IMR-90 (cell line): ENCODE data around the gene PSAPL1. TPM values are rescaled to one million over a fixed set of nuclear protein-coding genes. Genes with fewer than 3 reads are reported as not detected.

ENCODE experiments used
- ATAC-seq: fragments of 200-7000 bp; cut with Tn5 transposase; 2 replicates; pipeline ENCODE4 v1.9.1; 2020; ENCODE audit warnings: low read depth, mild to moderate bottlenecking, moderate library complexity
- BruUV-seq: library from RNA; stranded (reverse); fragments of 400-500 nt; replicated peaks from 2 replicates; lab custom pipeline; 2021; lab: Mats Ljungman, UMichigan
- CTCF ChIA-PET: fragments of 300-600 bp; formaldehyde crosslinking; extraction: SDS; loops from one replicate; lab custom pipeline; 2021; ENCODE audit warnings: antibody characterized with exemption; lab: Yijun Ruan, JAX
- POLR2A ChIA-PET: fragments of 300-600 bp; sonication (Branson Sonifier 250); formaldehyde crosslinking; loops from one replicate; lab custom pipeline; 2022; ENCODE audit warnings: antibody characterized with exemption; ENCODE audit not compliant: unreplicated experiment; lab: Charles Lee
- DNase-seq: peaks from one replicate; pipeline ENCODE4 v3.0.0; 2013
- H2AFZ ChIP-seq: replicated peaks from 2 replicates; pipeline ENCODE3; 2013; ENCODE audit warnings: low read length, mild to moderate bottlenecking; ENCODE audit not compliant: poor library complexity
- H2AK5ac ChIP-seq: 2 replicates; pipeline ENCODE4 v1.6.1; 2013; ENCODE audit warnings: low read depth, low read length, inconsistent platforms
- H2AK9ac ChIP-seq: replicated peaks from 2 replicates; pipeline ENCODE3; 2013; ENCODE audit warnings: mild to moderate bottlenecking, low read depth, low read length, moderate library complexity; ENCODE audit not compliant: poor library complexity
- H2BK120ac ChIP-seq: 2 replicates; pipeline ENCODE4 v1.6.1; 2013; ENCODE audit warnings: low read depth, low read length, inconsistent platforms
- H2BK15ac ChIP-seq: 3 replicates; pipeline ENCODE4 v1.6.1; 2013; ENCODE audit warnings: low read depth, low read length, inconsistent platforms
- H2BK20ac ChIP-seq: 2 replicates; pipeline ENCODE4 v1.6.1; 2013; ENCODE audit warnings: low read depth, mild to moderate bottlenecking, inconsistent platforms, low read length, moderate library complexity
- H2BK5ac ChIP-seq: 2 replicates; pipeline ENCODE4 v1.6.1; 2013; ENCODE audit warnings: mild to moderate bottlenecking, low read depth, low read length, inconsistent platforms; ENCODE audit not compliant: poor library complexity, severe bottlenecking
- H3K14ac ChIP-seq: replicated peaks from 2 replicates; pipeline ENCODE4 v1.6.1; 2013; ENCODE audit warnings: low read depth, low read length, inconsistent platforms
- H3K18ac ChIP-seq: 2 replicates; pipeline ENCODE4 v1.6.1; 2013; ENCODE audit warnings: low read depth, low read length, control low read depth
- H3K23ac ChIP-seq: 2 replicates; pipeline ENCODE4 v1.6.1; 2013; ENCODE audit warnings: low read depth, low read length, inconsistent platforms
- H3K27ac ChIP-seq: 2 replicates; pipeline ENCODE4 v1.5.1; 2013; ENCODE audit warnings: mild to moderate bottlenecking, control low read depth, low read length; ENCODE audit not compliant: insufficient read depth
- H3K27me3 ChIP-seq: 2 replicates; pipeline ENCODE4 v1.6.1; 2013; ENCODE audit warnings: low read length; ENCODE audit not compliant: control insufficient read depth, insufficient read depth
- H3K36me3 ChIP-seq: 2 replicates; pipeline ENCODE4 v1.6.1; 2013; ENCODE audit warnings: low read length, mixed read lengths; ENCODE audit not compliant: control insufficient read depth, insufficient read depth
- H3K4ac ChIP-seq: 2 replicates; pipeline ENCODE4 v1.6.1; 2013; ENCODE audit warnings: low read depth, low read length, inconsistent platforms
- H3K4me1 ChIP-seq: 2 replicates; pipeline ENCODE4 v1.6.1; 2013; ENCODE audit warnings: low read length, mixed read lengths; ENCODE audit not compliant: control insufficient read depth, insufficient read depth
- H3K4me2 ChIP-seq: 2 replicates; pipeline ENCODE4 v1.6.1; 2013; ENCODE audit warnings: low read depth, mild to moderate bottlenecking, control low read depth, low read length, moderate library complexity
- H3K4me3 ChIP-seq: 2 replicates; pipeline ENCODE4 v1.5.1; 2013; ENCODE audit warnings: low read depth, mild to moderate bottlenecking, control low read depth, low read length, moderate library complexity; ENCODE audit not compliant: insufficient read depth
- H3K56ac ChIP-seq: 2 replicates; pipeline ENCODE4 v1.6.1; 2013; ENCODE audit warnings: low read length, inconsistent platforms; ENCODE audit not compliant: insufficient read depth; ENCODE audit errors: extremely low read depth
- H3K79me1 ChIP-seq, 2 experiments: 2 replicates each; pipeline ENCODE4 v1.6.1; 2013; ENCODE audit warnings: low read length in 2 of 2, inconsistent platforms in 1 of 2, low read depth in 1 of 2
- H3K9ac ChIP-seq: 2 replicates; pipeline ENCODE4 v1.6.1; 2013; ENCODE audit warnings: low read depth, low read length, control low read depth
- H3K9me1 ChIP-seq: 2 replicates; pipeline ENCODE4 v1.6.1; 2013; ENCODE audit warnings: low read length, inconsistent platforms; ENCODE audit not compliant: insufficient read depth
- H3K9me3 ChIP-seq: 2 replicates; pipeline ENCODE4 v1.6.1; 2013; ENCODE audit warnings: low read length; ENCODE audit not compliant: control insufficient read depth, insufficient read depth
- H4K20me1 ChIP-seq: 2 replicates; pipeline ENCODE4 v1.6.1; 2013; ENCODE audit warnings: low read length, inconsistent platforms; ENCODE audit not compliant: insufficient read depth
- H4K5ac ChIP-seq: 2 replicates; pipeline ENCODE4 v1.6.1; 2013; ENCODE audit warnings: mild to moderate bottlenecking, low read depth, low read length, control low read depth
- H4K8ac ChIP-seq, 2 experiments: 2 replicates each; pipeline ENCODE4 v1.6.1; 2013; ENCODE audit warnings: low read depth in 2 of 2, low read length in 2 of 2, control low read depth in 1 of 2, inconsistent platforms in 1 of 2
- H4K91ac ChIP-seq: 2 replicates; pipeline ENCODE4 v1.6.1; 2013; ENCODE audit warnings: low read depth, low read length, inconsistent platforms; ENCODE audit not compliant: insufficient read depth
- BHLHE40 ChIP-seq: fragments of 150-350 bp; IDR thresholded peaks from 2 replicates; pipeline ENCODE4 v1.6.1; 2016; ENCODE audit warnings: mild to moderate bottlenecking, low read depth, low read length
- CEBPB ChIP-seq: IDR thresholded peaks from 2 replicates; pipeline ENCODE4 v1.6.1; 2012; ENCODE audit warnings: low read depth, low read length, improper control_type of control experiment
- FOS ChIP-seq: fragments of 150-350 bp; IDR thresholded peaks from 2 replicates; pipeline ENCODE4 v1.6.1; 2016; ENCODE audit warnings: low read depth, low read length
- MAFK ChIP-seq: IDR thresholded peaks from 2 replicates; pipeline ENCODE4 v1.6.1; 2012; ENCODE audit warnings: low read depth, low read length, improper control_type of control experiment
- MAZ ChIP-seq: IDR thresholded peaks from 2 replicates; pipeline ENCODE4 v1.6.1; 2012; ENCODE audit warnings: low read depth, mild to moderate bottlenecking, low read length, improper control_type of control experiment, moderate library complexity, borderline replicate concordance
- MXI1 ChIP-seq: IDR thresholded peaks from 2 replicates; pipeline ENCODE4 v1.6.1; 2012; ENCODE audit warnings: low read depth, mild to moderate bottlenecking, low read length, moderate library complexity, borderline replicate concordance
- NFE2L2 ChIP-seq: fragments of 150-350 bp; IDR thresholded peaks from 2 replicates; pipeline ENCODE4 v1.6.1; 2016; ENCODE audit warnings: low read depth, mild to moderate bottlenecking, low read length
- POLR2A ChIP-seq: IDR thresholded peaks from 2 replicates; pipeline ENCODE4 v1.6.1; 2012; ENCODE audit warnings: mild to moderate bottlenecking, low read depth, low read length
- RAD21 ChIP-seq: IDR thresholded peaks from 2 replicates; pipeline ENCODE4 v1.6.1; 2012; ENCODE audit warnings: low read length, improper control_type of control experiment
- RCOR1 ChIP-seq: IDR thresholded peaks from 2 replicates; pipeline ENCODE4 v1.6.1; 2012; ENCODE audit warnings: mild to moderate bottlenecking, low read length, improper control_type of control experiment; ENCODE audit not compliant: insufficient replicate concordance
- RFX5 ChIP-seq: IDR thresholded peaks from 2 replicates; pipeline ENCODE4 v1.8.0; 2012; ENCODE audit warnings: low read depth, mild to moderate bottlenecking, low read length, moderate library complexity
- SMC3 ChIP-seq: fragments of 150-350 bp; IDR thresholded peaks from 2 replicates; pipeline ENCODE4 v1.6.1; 2016; ENCODE audit warnings: low read depth, mild to moderate bottlenecking, antibody characterized with exemption, low read length, moderate library complexity
- WGBS, 2 experiments: methylation state at CpG; one replicate each; pipeline versions ENCODE4 v1.1.5 to v1.1.7; 2013; ENCODE audit warnings: missing lambda C conversion rate in 2 of 2; ENCODE audit not compliant: insufficient read length in 1 of 2; ENCODE audit errors: extremely low coverage in 2 of 2; 5-methylcytosine and 5-hydroxymethylcytosine counted together
- dilution Hi-C: fragments of 300-500 bp; cut with HindIII; formaldehyde crosslinking; loops from one replicate; pipeline ENCODE4 v1.14.3; 2018; ENCODE audit warnings: low sequenced_read_pairs; ENCODE audit not compliant: unreplicated experiment
- in situ Hi-C: fragments of 300-500 bp; cut with MboI; formaldehyde crosslinking; loops from 3 replicates; pipeline ENCODE4 v1.14.3; 2019; ENCODE audit warnings: low sequenced_read_pairs, inconsistent platforms, mixed read lengths
- intact Hi-C: fragments of 100-400 bp; cut with micrococcal nuclease; formaldehyde crosslinking; loops from 2 replicates; pipeline ENCODE4 v1.10.0; 2022
- polyA plus RNA-seq, 3 experiments: library from polyadenylated mRNA; depleted of rRNA; stranded (reverse); fragments of >200 nt; gene quantifications; 2 replicates each; pipeline ENCODE4 v1.2.3, GENCODE V29; 2012; ENCODE audit warnings: low replicate concordance in 1 of 3
- total RNA-seq: library from RNA; depleted of rRNA; stranded (reverse); fragments of >200 nt; gene quantifications from 2 replicates; pipeline ENCODE4 v1.2.3, GENCODE V29; 2012
- TF ChIP-seq, protein P1 (sequence below): fragments of 150-350 bp; IDR thresholded peaks from 2 replicates; pipeline ENCODE4 v1.6.1; 2017; ENCODE audit warnings: mild to moderate bottlenecking, antibody characterized with exemption, low read length, low read depth
- TF ChIP-seq, protein P2 (sequence below): fragments of 150-350 bp; IDR thresholded peaks from 2 replicates; pipeline ENCODE4 v1.6.1; 2016; ENCODE audit warnings: low read depth, mild to moderate bottlenecking, low read length, moderate library complexity, borderline replicate concordance
- TF ChIP-seq, protein P3 (sequence below): conservative IDR thresholded peaks from 2 replicates; pipeline ENCODE4 v1.5.1; 2012; ENCODE audit warnings: mild to moderate bottlenecking, low read depth, low read length, improper control_type of control experiment

The PSAPL1 gene
- total and polyA plus RNA-seq, 2 of the 4 experiments (the other 2 are of a cell fraction), result not detected

DNA sequence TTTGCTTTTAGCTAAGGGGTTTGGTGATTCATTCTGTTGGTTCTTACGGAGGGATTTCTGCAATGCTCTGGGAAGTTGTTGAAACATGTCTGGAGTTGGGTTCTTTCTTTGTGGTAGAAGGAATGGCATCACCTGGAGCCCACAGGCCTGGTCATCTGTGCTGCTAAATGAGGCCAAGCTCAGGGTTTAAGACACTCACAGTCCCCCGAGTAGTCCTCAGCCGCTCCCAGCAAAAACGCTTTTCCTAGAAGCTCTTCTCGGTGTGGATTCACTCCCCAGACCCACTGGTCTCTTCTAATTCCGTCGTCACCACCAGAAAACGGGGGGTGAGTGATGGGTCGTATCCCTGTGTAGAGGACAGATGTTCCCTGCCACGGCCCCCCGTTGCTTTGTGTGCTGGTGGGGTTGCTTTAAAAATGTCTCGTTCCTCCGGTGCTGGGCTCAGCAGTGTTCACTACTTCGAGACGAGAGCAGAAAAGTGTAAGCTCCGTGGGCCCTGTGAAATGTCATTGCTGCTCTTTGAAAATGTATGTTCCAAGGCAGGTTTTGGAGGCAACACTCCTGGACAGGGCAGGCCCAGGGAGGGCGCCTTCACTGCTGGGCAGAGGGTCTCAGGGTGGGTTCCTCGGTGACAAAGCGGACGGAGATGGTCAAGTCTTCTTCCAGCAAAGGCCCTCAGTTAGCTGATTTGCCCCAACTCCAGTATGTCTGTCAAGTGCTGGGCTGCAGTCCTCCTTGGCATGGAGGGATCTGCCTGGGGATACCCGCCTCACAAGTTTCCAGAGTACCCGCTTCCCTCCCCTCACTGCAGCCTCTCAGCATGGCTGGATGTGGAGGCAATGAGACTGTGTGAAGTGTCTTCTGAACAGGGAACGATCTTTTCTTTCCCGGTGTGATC is 37.3 kb downstream of the PSAPL1 start:
- Histone ChIP-seq H4K91ac (no peak overlapping the region), H3K27ac (no peak overlapping the region), H3K9me3 (no peaks in the 10 kb centered on the region), H2AFZ (no peak overlapping the region), H3K56ac (no peak overlapping the region), H4K5ac (no peak overlapping the region), H3K36me3 (no peaks in the 10 kb centered on the region), H3K14ac (no peak overlapping the region), H3K4ac (no peak overlapping the region), H3K9me1 (no peaks in the 10 kb centered on the region), H2AK9ac (no peak overlapping the region), H3K9ac (no peak overlapping the region), H2AK5ac (no peak overlapping the region), H3K18ac (no peak overlapping the region), H2BK20ac (no peak overlapping the region), H3K23ac (no peak overlapping the region), H2BK15ac (no peak overlapping the region), H4K8ac (no peak overlapping the region), H4K20me1 (no peaks in the 10 kb centered on the region), H2BK120ac (no peak overlapping the region), H3K4me1 (no peaks in the 10 kb centered on the region), H3K4me2 (no peak overlapping the region), H3K79me1 (no peaks in the 10 kb centered on the region), H3K4me3 (no peak overlapping the region), H3K27me3 (peaks cover 60% of the 10 kb centered on the region), H2BK5ac (no peak overlapping the region)
- ChIA-PET CTCF (no interaction called here), POLR2A (no interaction called here)
- WGBS, 2 experiments, result 65% methylated on average over 2 of the region's 24 CpGs; no CpG with 5 or more reads in 1 of the 2 experiments
- ATAC-seq (no peak), DNase-seq (peak; percentile 4)
- BruUV-seq, result no TSS peak
- TF ChIP-seq RFX5 (no peak), SMC3 (no peak), RCOR1 (no peak), MXI1 (no peak), FOS (no peak), MAZ (no peak), NFE2L2 (no peak), BHLHE40 (no peak), MAFK (no peak), CEBPB (no peak), RAD21 (no peak), POLR2A (no peak)
- TF ChIP-seq, protein P1, sequence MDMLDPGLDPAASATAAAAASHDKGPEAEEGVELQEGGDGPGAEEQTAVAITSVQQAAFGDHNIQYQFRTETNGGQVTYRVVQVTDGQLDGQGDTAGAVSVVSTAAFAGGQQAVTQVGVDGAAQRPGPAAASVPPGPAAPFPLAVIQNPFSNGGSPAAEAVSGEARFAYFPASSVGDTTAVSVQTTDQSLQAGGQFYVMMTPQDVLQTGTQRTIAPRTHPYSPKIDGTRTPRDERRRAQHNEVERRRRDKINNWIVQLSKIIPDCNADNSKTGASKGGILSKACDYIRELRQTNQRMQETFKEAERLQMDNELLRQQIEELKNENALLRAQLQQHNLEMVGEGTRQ, result no peak
- TF ChIP-seq, protein P2, sequence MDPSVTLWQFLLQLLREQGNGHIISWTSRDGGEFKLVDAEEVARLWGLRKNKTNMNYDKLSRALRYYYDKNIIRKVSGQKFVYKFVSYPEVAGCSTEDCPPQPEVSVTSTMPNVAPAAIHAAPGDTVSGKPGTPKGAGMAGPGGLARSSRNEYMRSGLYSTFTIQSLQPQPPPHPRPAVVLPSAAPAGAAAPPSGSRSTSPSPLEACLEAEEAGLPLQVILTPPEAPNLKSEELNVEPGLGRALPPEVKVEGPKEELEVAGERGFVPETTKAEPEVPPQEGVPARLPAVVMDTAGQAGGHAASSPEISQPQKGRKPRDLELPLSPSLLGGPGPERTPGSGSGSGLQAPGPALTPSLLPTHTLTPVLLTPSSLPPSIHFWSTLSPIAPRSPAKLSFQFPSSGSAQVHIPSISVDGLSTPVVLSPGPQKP, result no peak
- TF ChIP-seq, protein P3, sequence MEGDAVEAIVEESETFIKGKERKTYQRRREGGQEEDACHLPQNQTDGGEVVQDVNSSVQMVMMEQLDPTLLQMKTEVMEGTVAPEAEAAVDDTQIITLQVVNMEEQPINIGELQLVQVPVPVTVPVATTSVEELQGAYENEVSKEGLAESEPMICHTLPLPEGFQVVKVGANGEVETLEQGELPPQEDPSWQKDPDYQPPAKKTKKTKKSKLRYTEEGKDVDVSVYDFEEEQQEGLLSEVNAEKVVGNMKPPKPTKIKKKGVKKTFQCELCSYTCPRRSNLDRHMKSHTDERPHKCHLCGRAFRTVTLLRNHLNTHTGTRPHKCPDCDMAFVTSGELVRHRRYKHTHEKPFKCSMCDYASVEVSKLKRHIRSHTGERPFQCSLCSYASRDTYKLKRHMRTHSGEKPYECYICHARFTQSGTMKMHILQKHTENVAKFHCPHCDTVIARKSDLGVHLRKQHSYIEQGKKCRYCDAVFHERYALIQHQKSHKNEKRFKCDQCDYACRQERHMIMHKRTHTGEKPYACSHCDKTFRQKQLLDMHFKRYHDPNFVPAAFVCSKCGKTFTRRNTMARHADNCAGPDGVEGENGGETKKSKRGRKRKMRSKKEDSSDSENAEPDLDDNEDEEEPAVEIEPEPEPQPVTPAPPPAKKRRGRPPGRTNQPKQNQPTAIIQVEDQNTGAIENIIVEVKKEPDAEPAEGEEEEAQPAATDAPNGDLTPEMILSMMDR, result no peak
- dilution Hi-C loops (no loop called here), in situ Hi-C loops (no loop called here), intact Hi-C loops (no loop called here)
